Kidney capillary endothelial cell (primary cell): Measurements from ENCODE around the gene NCKAP1.
A peak's percentile ranks its signal among the peaks of the same experiment; 100 is the strongest.
"Not testable (repeated sequence)": the region's sequence is repeated elsewhere in the genome, so short reads cannot be mapped to it uniquely, and the experiment has no call there.

Source experiments
- DNase-seq: peaks from one replicate; pipeline ENCODE4 v3.0.0-alpha.2; 2018; ENCODE audit warnings: low spot score

Gene NCKAP1

GRCh38 chr2:182999348-183000028, 38.8 kb downstream of the NCKAP1 start:
- DNase-seq: no peak

- no peak for DNase-seq
Observed at GRCh38 chr2:182994228-182994912, 43.9 kb downstream of the NCKAP1 start.

- no peak for DNase-seq
Observed at GRCh38 chr2:182982941-182983340, 55.3 kb downstream of the NCKAP1 start.

GRCh38 chr2:182981475-182981874, 56.8 kb downstream of the NCKAP1 start:
- not testable (repeated sequence) for DNase-seq

- DNase-seq: no peak
Observed at GRCh38 chr2:182980652-182981051, 57.6 kb downstream of the NCKAP1 start.

GRCh38 chr2:182980115-182980514, 58.1 kb downstream of the NCKAP1 start:
- peak; percentile 43 for DNase-seq

GRCh38 chr2:182977463-182977862, 60.8 kb downstream of the NCKAP1 start:
- DNase-seq: no peak

- DNase-seq: no peak
Observed at GRCh38 chr2:182973441-182974352, 64.6 kb downstream of the NCKAP1 start.

- DNase-seq: no peak
Observed at GRCh38 chr2:182972548-182972942, 65.7 kb downstream of the NCKAP1 start.

- no peak for DNase-seq
Observed at GRCh38 chr2:182971820-182972547, 66.3 kb downstream of the NCKAP1 start.

GRCh38 chr2:182970486-182970885, 67.8 kb downstream of the NCKAP1 start:
- DNase-seq: no peak

GRCh38 chr2:182968493-182968892, 69.8 kb downstream of the NCKAP1 start:
- no peak for DNase-seq

- DNase-seq: not testable (repeated sequence)
Observed at GRCh38 chr2:182966356-182966755, 71.9 kb downstream of the NCKAP1 start.

GRCh38 chr2:182962641-182963040, 75.6 kb downstream of the NCKAP1 start:
- DNase-seq: no peak

GRCh38 chr2:182960869-182961268, 77.4 kb downstream of the NCKAP1 start:
- not testable (repeated sequence) for DNase-seq

GRCh38 chr2:182954789-182955188, 83.5 kb downstream of the NCKAP1 start:
- DNase-seq: no peak

- DNase-seq: no peak
Observed at GRCh38 chr2:182952741-182953450, 85.4 kb downstream of the NCKAP1 start.

GRCh38 chr2:182951948-182952663, 86.2 kb downstream of the NCKAP1 start:
- no peak for DNase-seq

GRCh38 chr2:182950546-182950945, 87.7 kb downstream of the NCKAP1 start:
- DNase-seq: no peak

- DNase-seq: peak; percentile 53
Observed at GRCh38 chr2:182949572-182950189, 88.6 kb downstream of the NCKAP1 start.
